HepG2 (cell line): Measurements from ENCODE around the gene GRIN2C. TPM values are rescaled to one million over a fixed set of nuclear protein-coding genes. Genes with fewer than 3 reads are reported as not detected.

Source experiments
- FOXK2 ChIP-seq: fragments of 450-650 bp; IDR thresholded peaks from 2 replicates; pipeline ENCODE4 v1.6.1; 2016
- RARA ChIP-seq: IDR thresholded peaks from 2 replicates; pipeline ENCODE4 v1.6.1; 2016; ENCODE audit warnings: missing genetic modification reagents, missing compliant biosample characterization
- SETDB1 ChIP-seq: sonication (generic); formaldehyde crosslinking; IDR thresholded peaks from 2 replicates; pipeline ENCODE4 v1.5.1; 2020; ENCODE audit warnings: missing genetic modification reagents, mild to moderate bottlenecking, borderline replicate concordance
- ZNF615 ChIP-seq: sonication (generic); formaldehyde crosslinking; IDR thresholded peaks from 2 replicates; pipeline ENCODE4 v1.5.0; 2020; ENCODE audit warnings: mild to moderate bottlenecking, missing genetic modification reagents, borderline replicate concordance
- polyA plus RNA-seq, 8 experiments: library from polyadenylated mRNA; depleted of rRNA in 3 of 8; stranded (reverse) in 7 of 8; unstranded in 1 of 8; fragments of >200 nt; fragmentation: Illumina TruSeq in 4 of 8; extraction: Trizol in 4 of 8; gene quantifications; 2 replicates each; pipeline versions ENCODE4 v1.2.1 to v1.2.3, GENCODE V29; 2011 to 2016; ENCODE audit warnings: low read depth in 4 of 8, missing spikeins in 1 of 8, mixed read lengths in 1 of 8; ENCODE audit not compliant: insufficient read depth in 1 of 8
- total RNA-seq, 5 experiments: library from RNA; depleted of rRNA; stranded (reverse); fragments of >200 nt; fragmentation: Illumina TruSeq; extraction: Trizol; gene quantifications; 2 replicates each; pipeline ENCODE4 v1.2.3, GENCODE V29; 2016; ENCODE audit warnings: low read depth in 1 of 5
- TF ChIP-seq, protein P1 (sequence below): sonication (generic); formaldehyde crosslinking; IDR thresholded peaks from 2 replicates; pipeline ENCODE4 v1.9.0; 2021; ENCODE audit warnings: missing genetic modification reagents, borderline replicate concordance
- TF ChIP-seq, protein P2 (sequence below): sonication (generic); formaldehyde crosslinking; IDR thresholded peaks from 2 replicates; pipeline ENCODE4 v1.4.0; 2020; ENCODE audit warnings: missing genetic modification reagents, borderline replicate concordance
- TF ChIP-seq, protein P3 (sequence below): sonication (generic); formaldehyde crosslinking; IDR thresholded peaks from 2 replicates; pipeline ENCODE4 v1.9.0; 2021; ENCODE audit warnings: missing genetic modification reagents, mild to moderate bottlenecking, borderline replicate concordance
- TF ChIP-seq, protein P4 (sequence below): sonication (generic); formaldehyde crosslinking; conservative IDR thresholded peaks from 2 replicates; pipeline ENCODE4 v1.8.1; 2023; ENCODE audit warnings: missing genetic modification reagents
- TF ChIP-seq, protein P5 (sequence below): sonication (generic); formaldehyde crosslinking; IDR thresholded peaks from 2 replicates; pipeline ENCODE4 v1.4.0; 2020; ENCODE audit warnings: mild to moderate bottlenecking, missing genetic modification reagents

The GRIN2C gene
- total and polyA plus RNA-seq, 2 of the 13 experiments (the other 11 are each of a cell fraction or from before 2014, with no cell fraction given), result 0.03 to 0.11 TPM

DNA sequence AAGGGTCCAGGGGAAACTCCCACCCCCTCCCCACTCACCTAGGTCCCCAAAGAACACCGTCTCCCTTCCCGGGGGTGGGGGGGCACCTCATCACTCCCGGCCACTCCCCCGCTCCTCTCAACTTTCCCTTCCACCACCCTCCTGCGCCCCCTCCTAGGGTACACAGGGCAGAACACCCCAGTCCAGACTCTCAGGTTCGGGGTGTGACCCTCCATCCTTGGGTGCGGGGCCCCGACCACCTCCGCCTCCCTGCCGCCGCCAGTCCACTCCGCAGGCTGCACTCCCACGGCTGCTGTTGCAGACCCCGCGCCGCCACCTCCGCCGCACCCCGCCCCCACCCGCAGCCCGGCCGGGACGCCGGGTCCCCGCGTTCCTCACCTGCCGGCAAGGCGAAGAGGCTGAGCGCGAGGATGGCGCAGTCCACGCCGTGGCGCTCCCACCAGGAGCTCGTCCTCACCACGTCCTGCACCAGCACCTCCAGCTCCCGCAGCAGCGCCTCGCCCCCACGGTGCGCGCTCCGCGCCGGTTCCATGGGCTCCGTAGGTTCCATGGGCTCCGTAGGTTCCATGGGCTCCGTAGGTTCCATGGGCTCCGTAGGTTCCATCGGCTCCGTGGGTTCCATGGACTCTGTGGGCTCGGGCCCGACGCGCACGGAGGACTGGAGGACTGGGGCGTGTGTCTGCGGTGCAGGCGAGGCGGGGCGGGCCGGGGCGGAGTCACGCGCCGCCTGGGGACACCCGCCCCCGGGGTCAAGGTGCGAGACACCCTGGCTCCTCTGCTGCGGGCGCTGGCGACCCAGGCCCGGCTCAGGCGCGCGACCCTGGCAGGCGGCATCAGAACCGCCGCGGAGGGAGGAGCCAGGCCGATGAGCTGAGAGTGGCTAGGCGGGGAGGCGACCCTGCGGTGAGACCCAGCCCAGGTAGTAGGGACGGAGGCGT is 33.6 kb upstream of the GRIN2C start, which contains the start of gene FADS6 (continued):
- no peak for TF ChIP-seq RARA
- TF ChIP-seq, protein P1, sequence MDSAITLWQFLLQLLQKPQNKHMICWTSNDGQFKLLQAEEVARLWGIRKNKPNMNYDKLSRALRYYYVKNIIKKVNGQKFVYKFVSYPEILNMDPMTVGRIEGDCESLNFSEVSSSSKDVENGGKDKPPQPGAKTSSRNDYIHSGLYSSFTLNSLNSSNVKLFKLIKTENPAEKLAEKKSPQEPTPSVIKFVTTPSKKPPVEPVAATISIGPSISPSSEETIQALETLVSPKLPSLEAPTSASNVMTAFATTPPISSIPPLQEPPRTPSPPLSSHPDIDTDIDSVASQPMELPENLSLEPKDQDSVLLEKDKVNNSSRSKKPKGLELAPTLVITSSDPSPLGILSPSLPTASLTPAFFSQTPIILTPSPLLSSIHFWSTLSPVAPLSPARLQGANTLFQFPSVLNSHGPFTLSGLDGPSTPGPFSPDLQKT, result no peak
- TF ChIP-seq, protein P2, sequence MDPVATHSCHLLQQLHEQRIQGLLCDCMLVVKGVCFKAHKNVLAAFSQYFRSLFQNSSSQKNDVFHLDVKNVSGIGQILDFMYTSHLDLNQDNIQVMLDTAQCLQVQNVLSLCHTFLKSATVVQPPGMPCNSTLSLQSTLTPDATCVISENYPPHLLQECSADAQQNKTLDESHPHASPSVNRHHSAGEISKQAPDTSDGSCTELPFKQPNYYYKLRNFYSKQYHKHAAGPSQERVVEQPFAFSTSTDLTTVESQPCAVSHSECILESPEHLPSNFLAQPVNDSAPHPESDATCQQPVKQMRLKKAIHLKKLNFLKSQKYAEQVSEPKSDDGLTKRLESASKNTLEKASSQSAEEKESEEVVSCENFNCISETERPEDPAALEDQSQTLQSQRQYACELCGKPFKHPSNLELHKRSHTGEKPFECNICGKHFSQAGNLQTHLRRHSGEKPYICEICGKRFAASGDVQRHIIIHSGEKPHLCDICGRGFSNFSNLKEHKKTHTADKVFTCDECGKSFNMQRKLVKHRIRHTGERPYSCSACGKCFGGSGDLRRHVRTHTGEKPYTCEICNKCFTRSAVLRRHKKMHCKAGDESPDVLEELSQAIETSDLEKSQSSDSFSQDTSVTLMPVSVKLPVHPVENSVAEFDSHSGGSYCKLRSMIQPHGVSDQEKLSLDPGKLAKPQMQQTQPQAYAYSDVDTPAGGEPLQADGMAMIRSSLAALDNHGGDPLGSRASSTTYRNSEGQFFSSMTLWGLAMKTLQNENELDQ (CRISPR knock-in tag), result no peak
- TF ChIP-seq, protein P3, sequence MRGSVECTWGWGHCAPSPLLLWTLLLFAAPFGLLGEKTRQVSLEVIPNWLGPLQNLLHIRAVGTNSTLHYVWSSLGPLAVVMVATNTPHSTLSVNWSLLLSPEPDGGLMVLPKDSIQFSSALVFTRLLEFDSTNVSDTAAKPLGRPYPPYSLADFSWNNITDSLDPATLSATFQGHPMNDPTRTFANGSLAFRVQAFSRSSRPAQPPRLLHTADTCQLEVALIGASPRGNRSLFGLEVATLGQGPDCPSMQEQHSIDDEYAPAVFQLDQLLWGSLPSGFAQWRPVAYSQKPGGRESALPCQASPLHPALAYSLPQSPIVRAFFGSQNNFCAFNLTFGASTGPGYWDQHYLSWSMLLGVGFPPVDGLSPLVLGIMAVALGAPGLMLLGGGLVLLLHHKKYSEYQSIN (CRISPR knock-in tag), result no peak
- TF ChIP-seq, protein P4, sequence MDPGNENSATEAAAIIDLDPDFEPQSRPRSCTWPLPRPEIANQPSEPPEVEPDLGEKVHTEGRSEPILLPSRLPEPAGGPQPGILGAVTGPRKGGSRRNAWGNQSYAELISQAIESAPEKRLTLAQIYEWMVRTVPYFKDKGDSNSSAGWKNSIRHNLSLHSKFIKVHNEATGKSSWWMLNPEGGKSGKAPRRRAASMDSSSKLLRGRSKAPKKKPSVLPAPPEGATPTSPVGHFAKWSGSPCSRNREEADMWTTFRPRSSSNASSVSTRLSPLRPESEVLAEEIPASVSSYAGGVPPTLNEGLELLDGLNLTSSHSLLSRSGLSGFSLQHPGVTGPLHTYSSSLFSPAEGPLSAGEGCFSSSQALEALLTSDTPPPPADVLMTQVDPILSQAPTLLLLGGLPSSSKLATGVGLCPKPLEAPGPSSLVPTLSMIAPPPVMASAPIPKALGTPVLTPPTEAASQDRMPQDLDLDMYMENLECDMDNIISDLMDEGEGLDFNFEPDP, result no peak
- TF ChIP-seq FOXK2, result no peak
- TF ChIP-seq, protein P5, sequence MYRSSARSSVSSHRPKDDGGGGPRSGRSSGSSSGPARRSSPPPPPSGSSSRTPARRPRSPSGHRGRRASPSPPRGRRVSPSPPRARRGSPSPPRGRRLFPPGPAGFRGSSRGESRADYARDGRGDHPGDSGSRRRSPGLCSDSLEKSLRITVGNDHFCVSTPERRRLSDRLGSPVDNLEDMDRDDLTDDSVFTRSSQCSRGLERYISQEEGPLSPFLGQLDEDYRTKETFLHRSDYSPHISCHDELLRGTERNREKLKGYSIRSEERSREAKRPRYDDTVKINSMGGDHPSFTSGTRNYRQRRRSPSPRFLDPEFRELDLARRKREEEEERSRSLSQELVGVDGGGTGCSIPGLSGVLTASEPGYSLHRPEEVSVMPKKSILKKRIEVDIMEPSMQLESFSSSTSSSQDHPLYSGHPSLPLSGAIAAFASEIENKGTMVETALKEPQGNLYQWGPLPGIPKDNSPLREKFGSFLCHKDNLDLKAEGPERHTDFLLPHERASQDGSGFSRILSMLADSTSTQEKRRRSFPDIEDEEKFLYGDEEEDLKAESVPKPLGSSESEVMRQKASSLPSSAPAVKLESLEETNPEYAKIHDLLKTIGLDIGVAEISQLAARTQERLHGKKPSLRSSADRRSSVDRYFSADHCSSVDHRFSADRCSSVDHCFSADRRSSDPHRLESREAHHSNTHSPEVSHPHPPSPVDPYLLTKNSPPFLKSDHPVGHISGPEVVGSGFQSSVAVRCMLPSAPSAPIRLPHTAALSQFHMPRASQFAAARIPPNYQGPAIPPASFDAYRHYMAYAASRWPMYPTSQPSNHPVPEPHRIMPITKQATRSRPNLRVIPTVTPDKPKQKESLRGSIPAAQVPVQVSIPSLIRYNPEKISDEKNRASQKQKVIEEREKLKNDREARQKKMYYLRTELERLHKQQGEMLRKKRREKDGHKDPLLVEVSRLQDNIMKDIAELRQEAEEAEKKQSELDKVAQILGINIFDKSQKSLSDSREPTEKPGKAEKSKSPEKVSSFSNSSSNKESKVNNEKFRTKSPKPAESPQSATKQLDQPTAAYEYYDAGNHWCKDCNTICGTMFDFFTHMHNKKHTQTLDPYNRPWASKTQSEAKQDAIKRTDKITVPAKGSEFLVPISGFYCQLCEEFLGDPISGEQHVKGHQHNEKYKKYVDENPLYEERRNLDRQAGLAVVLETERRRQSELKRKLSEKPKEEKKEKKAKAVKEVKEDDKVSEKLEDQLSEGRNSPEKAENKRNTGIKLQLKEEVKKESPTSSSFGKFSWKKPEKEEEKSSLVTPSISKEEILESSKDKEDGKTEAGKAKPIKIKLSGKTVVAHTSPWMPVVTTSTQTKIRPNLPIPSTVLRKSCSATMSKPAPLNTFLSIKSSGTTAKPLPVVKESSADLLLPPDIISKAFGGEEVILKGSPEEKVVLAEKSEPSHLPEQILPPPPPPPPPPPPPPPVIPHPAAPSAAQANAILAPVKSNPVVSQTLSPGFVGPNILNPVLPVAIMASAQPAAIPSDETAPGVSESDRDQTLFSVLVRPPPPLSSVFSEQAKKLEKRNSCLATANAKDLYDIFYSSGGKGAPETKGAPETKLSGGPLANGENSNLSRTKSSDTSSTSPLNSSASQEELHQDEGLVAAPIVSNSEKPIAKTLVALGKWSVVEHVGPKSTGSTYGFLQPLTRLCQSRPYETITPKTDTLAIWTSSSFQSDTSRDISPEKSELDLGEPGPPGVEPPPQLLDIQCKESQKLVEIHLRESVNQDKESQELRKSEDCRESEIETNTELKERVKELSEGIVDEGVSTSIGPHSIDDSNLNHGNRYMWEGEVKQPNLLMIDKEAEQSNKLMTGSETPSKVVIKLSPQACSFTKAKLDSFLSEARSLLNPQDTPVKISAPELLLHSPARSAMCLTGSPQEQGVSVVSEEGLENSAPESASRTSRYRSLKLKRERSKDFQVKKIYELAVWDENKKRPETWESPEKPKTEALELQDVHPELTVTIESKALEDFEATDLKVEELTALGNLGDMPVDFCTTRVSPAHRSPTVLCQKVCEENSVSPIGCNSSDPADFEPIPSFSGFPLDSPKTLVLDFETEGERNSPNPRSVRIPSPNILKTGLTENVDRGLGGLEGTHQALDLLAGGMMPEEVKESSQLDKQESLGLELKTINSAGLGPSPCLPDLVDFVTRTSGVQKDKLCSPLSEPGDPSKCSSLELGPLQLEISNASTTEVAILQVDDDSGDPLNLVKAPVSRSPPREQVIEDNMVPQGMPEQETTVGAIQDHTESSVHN (CRISPR knock-in tag), result no peak
- no peak for TF ChIP-seq ZNF615
- TF ChIP-seq SETDB1, result no peak
